GM19397 (cell line): ENCODE measurements around the gene RRP9.
"Not testable (repeated sequence)": the region's sequence is repeated elsewhere in the genome, so short reads cannot be mapped to it uniquely, and the experiment has no call there.

ENCODE experiments used
- ATAC-seq: cut with Tn5 transposase; IDR thresholded peaks from one replicate; pipeline ENCODE4 v1.9.1; 2021; ENCODE audit warnings: mild to moderate bottlenecking, moderate library complexity; ENCODE audit not compliant: unreplicated experiment

Gene RRP9

GRCh38 chr3:51938780-51939425 is 2.8 kb downstream of the RRP9 start:
- ATAC-seq = no peak

DNA sequence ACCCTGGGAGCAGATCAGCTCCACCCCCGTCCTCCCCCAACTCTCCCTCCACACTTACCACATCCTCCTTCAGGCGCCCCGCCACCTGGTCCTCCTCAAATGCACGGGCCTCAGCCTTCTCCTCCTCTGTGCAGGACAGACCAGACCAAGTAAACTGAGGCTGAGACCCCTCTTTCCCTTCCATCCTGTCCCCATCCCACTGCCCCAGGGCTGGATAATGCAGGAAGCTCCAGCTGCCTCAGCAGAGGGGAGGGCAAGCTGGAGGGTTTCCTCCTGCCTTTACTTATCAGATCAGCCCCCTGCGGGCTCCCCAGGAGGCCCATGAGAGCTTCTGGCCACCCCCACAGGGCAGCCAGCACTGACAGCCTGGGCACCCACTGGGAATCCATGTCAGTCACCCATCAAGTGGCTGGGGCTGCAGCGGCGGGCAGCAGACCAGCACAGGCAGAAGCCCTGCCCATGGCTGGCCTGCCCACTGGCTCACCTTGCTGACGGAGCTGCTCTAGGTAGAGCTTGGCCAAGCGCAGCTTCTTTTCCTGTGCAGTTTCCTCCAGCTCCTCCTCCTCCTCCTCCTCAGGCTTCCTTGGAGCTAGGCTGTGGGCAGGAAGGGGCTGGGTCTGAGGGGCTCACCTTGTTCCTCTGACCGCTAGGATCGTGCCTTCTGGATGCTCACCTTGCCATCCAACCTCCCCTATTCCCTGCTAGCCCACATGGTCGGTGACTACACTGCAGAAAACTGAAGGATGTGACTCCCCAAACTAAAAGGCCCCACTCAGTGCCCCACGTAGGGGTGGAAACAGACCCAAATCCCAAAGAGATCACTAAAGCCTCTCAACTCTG is 3.9 kb downstream of the RRP9 start:
- no peak for ATAC-seq

- no peak for ATAC-seq
Measured at GRCh38 chr3:51937014-51937413, 4.7 kb downstream of the RRP9 start.

DNA sequence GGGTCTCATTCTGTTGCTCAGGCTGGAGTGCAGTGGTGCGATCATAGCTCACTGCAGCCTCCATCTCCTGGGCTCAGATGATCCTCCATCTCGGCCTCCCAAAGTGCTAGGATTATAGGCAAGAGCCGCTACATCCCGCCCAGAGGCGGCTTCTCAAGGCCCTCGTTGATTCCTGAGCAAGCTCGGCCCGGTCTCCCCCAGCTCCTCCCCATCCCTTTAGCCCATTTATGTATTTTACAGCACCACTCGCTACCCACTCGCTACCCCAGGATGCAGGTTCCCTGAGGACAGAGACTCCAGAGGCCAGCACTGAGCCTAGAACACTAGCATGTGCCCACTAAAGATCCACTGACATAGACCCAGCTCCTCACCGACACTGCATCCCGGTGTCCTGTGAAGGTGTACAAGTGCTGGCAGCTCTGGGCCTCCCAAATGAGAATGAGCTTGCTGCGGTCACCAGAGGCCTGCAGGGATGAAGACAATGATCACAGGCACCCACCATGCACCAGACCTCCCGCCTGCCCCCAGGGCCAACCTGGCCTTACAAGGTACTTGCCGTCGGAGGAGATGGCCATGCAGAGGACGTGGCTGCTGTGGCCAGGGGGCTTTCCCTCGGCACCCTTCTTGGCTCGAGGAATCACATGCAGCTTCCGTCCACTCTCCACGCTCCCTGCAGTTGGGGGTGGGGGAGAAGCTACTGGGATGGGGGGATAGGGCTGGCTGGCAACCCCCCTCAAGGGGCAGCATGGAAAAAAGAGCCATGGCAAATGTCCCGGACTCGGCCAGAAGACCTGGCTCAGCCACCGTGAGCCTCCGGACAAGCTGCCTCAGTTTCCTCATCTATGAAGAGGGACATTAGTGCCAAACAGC is 5.6 kb downstream of the RRP9 start:
- no peak for ATAC-seq

DNA sequence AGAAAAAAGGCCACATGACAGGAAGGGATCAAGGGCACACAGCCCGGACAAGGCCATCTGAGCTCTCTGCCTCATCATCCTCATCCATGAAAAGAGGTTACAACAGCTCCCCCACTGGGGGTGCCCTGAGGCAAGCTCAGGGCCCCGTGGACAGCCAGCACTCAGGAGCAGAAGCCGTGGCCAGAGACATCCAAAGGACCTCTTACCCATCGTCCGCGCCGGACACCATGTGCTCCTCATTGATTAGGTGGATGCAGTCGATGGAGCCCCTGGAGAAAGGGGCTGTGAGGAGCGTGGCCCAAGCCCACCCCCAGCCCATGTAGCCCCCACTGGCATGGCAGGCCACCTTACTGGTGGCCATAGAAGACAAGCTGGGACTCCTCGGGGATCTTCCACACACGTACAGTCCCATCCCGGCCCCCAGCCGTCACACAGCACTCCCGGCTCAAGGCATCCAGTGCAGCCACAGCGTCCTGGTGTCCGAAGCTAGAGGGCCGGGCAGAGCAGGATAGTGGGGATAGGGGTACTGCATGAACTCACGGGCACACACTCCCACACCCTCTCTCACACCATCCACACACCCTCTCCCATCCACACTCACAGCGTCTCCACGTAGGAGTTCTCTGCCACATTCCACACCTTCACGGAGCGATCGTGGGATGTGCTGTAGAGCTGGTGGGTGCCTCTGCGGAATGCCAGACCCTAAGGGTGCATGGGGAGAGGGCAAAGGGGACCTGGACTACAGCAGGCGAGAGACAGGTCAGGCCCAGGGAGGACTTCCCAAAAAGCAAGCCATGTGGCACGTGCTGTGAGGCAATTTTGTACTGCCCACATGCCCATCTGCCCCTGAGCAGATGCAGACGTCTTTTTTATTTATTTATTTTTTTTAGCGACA is 6.5 kb downstream of the RRP9 start:
- ATAC-seq = no peak

- ATAC-seq = no peak
Measured at GRCh38 chr3:51934139-51934850, 7.4 kb downstream of the RRP9 start.

GRCh38 chr3:51933471-51934138 is 8.1 kb downstream of the RRP9 start:
- no peak for ATAC-seq

DNA sequence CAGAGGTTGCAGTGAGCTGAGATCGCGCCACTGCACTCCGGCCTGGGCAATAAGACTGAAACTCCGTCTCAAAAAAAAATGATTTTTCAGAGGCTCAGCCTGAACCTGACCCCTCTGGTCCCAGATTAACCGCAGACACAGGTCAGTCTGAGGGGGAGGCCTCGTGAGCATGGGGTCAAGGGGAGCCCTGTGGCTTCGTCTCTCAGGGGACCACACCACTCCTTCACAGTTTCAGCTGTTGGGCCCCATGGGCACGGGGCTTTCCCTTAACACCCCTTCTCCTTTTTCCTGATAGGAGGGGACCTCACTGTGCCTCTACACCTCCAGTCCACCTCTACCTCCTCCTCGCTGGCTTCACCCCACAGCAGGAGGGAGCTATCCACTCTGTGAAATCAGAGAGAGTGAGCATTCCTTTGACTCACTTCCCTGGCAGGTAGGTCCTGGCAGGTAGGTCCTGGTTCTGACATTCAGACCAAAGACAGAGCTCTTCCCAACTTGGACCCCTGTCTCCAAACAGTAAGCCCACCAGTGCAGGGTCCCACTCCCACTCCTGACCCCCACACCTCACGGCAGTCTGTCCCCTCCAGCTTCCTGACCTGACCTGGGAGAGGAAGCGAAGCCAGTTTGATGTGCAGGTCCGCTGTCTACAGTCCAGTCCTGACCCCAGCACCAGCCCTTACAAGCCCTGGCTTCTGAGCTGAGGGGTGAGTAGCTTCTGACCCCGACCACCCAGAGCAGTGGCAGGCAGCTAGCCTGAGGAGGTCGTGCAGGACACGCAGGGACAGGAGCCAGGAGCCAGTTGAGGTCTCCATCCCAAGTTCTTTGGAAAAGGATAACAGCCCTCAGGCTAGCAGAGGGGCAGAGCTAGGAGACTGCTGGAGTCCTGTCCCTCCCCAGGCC is 9.0 kb downstream of the RRP9 start:
- no peak for ATAC-seq

DNA sequence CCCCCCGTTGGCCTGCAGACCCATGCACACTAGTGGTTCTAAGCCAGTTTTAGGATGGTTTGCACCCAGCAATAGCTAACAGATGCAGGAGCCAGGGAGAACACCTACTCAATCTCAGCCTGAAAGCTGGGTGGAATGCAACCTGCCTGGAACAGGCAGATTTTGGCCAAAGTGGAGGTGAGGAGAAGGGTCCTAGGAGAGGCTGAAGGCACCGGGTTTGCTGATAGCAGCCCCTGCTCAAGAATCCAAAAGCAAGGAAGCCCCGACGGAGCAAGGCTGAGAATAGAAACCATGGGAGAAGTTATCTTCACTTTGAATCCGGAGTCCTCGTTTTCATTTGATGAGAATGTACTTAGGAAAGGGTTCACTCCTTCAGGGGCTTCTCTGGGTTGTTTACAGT is 9.9 kb downstream of the RRP9 start:
- ATAC-seq = no peak

DNA sequence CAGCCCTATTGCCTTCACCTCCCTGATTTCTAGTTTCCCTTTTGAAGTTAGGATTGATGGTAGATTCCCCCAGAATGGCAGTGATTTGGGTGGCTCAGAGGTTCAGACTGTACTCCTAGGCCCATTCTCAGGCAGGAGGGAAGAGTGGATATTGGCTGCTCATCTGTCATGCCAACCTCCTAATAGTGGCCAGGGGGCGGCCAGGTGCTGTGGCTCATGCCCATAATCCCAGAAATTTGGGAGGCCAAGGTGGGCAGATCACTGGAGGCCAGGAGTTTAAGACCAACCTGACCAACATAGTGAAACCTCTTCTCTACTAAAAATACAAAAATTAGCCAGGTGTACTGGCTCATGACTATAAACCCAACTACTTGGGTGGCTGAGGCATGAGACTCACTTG is 11.3 kb downstream of the RRP9 start:
- no peak for ATAC-seq

DNA sequence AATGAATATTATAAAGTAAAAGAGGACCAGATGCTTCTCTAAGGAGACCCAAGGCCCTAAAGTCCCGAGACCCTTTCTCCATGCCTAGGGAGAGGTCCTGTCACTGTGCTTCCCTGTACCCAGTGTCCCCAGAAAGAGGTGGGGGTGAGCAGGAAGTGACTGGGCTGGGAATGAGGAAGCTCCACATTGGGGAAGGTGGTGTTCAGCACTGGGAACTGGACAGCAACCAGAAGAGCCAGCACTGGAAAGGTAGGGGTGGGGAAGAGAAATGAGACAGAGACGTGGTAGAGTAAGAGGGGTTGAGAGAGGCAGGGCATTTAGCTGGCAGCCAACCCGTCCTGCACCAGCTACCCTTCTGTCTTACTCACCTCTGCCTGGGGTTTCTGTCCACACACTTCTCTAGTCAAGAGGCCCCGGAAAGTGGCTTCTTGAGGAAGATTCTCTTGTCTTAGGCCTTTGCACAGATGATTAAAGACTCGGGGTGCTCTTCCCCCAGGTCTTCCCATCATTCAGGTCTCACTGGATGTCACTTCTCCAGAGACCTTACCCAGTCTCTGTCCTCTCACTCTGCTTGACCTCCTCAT is 12.2 kb downstream of the RRP9 start:
- no peak for ATAC-seq

DNA sequence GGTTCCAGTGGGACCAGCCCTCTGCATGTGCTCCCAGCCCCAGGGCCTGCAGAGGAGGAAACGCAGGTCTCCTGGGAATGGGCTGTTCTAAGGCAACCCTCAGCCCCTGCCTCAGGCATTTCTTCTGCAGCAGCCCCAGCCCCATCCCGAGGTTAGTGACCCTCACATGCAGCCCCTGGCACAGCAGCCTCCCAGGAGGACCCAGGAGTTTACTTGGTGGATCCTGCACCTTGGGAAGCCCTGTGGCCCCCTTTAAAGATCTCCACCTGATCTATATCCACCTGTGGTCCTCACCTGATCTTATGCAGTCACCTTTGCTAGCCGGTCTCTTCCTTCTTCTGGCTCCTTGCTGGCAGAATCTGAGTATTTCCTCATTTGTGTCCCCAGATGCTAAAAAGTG is 12.7 kb downstream of the RRP9 start:
- not testable (repeated sequence) for ATAC-seq

- no peak for ATAC-seq
Measured at GRCh38 chr3:51928438-51928837, 13.3 kb downstream of the RRP9 start.

DNA sequence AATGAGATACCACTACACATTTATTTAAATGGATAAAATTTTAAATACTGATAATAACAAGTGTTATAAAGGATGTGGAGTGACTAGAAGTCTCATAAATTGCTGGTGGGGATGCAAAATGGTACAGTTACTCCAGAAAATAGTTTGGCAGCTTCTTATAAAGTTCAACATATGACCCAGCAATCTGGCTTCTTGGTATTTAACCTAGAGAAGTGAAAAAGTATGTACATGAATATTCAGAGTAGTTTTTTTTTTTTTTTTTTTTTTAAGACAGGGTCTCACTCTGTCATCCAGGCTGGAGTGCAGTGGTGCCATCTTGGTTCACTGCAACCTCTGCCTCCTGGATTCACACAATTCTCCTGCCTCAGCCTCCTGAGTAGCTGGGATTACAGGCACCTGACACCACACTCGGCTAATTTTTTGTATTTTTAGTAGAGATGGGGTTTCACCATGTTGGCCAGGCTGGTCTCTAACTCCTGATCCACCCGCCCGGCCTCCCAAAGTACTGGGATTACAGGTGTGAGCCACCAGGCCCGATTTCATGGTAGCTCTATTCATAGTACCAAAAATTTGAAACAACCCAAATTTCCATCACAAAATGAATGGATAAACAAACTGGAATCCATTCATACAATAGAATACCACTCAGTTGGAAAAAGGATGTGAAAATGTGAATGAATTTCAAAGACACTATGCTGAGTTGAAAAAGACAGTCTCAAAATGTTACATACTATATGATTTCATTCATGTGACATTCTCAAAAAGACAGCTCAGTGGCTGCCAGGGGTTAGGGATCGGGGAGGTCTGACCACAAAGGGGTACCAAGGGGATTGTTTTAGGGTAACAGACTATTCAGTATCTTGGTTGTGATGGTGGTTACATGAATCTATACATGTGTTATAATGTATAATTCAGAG is 14.4 kb downstream of the RRP9 start:
- no peak for ATAC-seq

DNA sequence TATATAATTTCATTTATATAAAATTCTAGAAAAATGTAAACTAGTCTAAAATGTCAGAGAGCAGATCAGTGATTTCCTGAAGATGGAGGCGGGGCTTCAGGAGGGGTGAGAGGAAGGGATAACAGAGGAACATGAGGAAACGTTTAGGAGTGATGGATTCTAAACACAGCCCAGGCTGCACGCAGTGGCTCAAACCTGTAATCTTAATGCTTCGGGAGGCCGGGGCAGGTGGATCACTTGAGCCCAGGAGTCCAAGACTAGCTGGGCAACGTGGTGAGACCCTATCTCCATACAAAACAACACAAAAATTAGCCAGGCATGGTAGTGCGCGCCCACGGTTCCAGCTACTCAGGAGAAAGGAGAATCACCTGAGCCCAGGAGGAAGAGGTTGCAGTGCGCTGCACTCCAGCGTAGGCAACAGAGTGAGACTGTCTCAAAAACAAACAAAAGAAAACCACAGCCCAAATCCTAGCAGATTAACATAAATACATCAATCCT is 20.6 kb downstream of the RRP9 start:
- no peak for ATAC-seq

DNA sequence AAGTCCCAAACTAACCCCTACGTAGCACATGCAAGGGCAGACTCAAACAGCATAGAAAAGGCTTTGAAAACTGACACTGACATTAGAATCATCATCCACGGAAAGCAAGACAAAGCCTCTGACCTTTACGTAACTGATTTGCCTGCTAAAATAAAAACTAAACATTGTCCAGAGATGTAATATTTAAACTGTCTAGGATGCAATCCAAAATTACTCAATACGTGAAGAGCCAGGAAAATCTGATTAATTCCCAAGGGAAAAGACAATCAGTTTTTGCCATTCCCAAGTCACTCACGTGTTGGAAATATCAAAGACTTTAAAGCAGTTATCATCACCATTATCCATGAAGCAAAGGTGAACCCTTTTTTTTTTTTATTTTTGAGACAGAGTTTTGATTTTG is 25.3 kb downstream of the RRP9 start:
- no peak for ATAC-seq

- no peak for ATAC-seq
Measured at GRCh38 chr3:51908026-51908425, 33.7 kb downstream of the RRP9 start.
